Neural cell (in vitro differentiated cells): ENCODE data around the gene KCNH2. TPM values are rescaled to one million over a fixed set of nuclear protein-coding genes. Genes with fewer than 3 reads are reported as not detected.

Source experiments
- H2AFZ ChIP-seq: fragments of 200-600, 300-800 bp; sonication (generic), shearing (Covaris generic); 2 replicates; pipeline ENCODE4 v1.6.0; 2014; ENCODE audit warnings: low read depth, mild to moderate bottlenecking, antibody characterized with exemption, low read length, moderate library complexity
- H3F3A ChIP-seq: fragments of 200-600 bp; shearing (Covaris generic); 2 replicates; pipeline ENCODE4 v1.6.1; 2016; ENCODE audit warnings: mild to moderate bottlenecking, moderate library complexity, mixed read lengths, antibody characterized with exemption, low read length; ENCODE audit not compliant: insufficient read depth, poor library complexity, severe bottlenecking
- H3K27ac ChIP-seq: fragments of 200-600, 300-800 bp; sonication (generic), shearing (Covaris generic); 2 replicates; pipeline ENCODE4 v1.5.1; 2014; ENCODE audit warnings: mild to moderate bottlenecking, low read length, moderate library complexity
- H3K27me3 ChIP-seq: fragments of 300-800, 200-600 bp; sonication (generic), shearing (Covaris generic); 2 replicates; pipeline ENCODE4 v1.6.0; 2014; ENCODE audit warnings: mild to moderate bottlenecking, low read depth, low read length, moderate library complexity; ENCODE audit not compliant: insufficient read depth
- H3K36me3 ChIP-seq: fragments of 300-800, 200-600 bp; sonication (generic), shearing (Covaris generic); 2 replicates; pipeline ENCODE4 v1.5.1; 2014; ENCODE audit warnings: mild to moderate bottlenecking, antibody characterized with exemption, low read length, moderate library complexity; ENCODE audit not compliant: insufficient read depth
- H3K4me2 ChIP-seq: fragments of 300-800, 200-600 bp; sonication (generic), shearing (Covaris generic); 2 replicates; pipeline ENCODE4 v1.6.0; 2014; ENCODE audit warnings: mild to moderate bottlenecking, low read length
- H3K4me3 ChIP-seq: fragments of 300-800, 200-600 bp; sonication (generic), shearing (Covaris generic); 2 replicates; pipeline ENCODE4 v1.5.1; 2014; ENCODE audit warnings: mild to moderate bottlenecking, low read length, moderate library complexity
- H3K79me2 ChIP-seq: fragments of 200-600 bp; shearing (Covaris generic); replicated peaks from 2 replicates; pipeline ENCODE4 v1.6.0; 2014; ENCODE audit warnings: mild to moderate bottlenecking, low read length, moderate library complexity; ENCODE audit not compliant: insufficient read depth
- H3K9ac ChIP-seq: fragments of 300-800, 200-600 bp; sonication (generic), shearing (Covaris generic); 2 replicates; pipeline ENCODE4 v1.6.1; 2016; ENCODE audit warnings: mild to moderate bottlenecking, low read length, mixed read lengths
- H3K9me2 ChIP-seq: fragments of 200-600 bp; shearing (Covaris generic); 2 replicates; pipeline ENCODE4 v1.6.1; 2016; ENCODE audit warnings: mild to moderate bottlenecking, low read length, mixed read lengths; ENCODE audit not compliant: insufficient read depth
- H3K9me3 ChIP-seq: fragments of 200-600, 300-800 bp; sonication (generic), shearing (Covaris generic); 2 replicates; pipeline ENCODE4 v1.6.1; 2016; ENCODE audit warnings: mild to moderate bottlenecking, mixed run types, low read length, moderate library complexity, mixed read lengths
- H4K20me1 ChIP-seq: fragments of 200-600 bp; shearing (Covaris generic); 2 replicates; pipeline ENCODE4 v1.6.1; 2016; ENCODE audit warnings: mild to moderate bottlenecking, mixed run types; ENCODE audit not compliant: insufficient read depth
- EP300 ChIP-seq: fragments of 450-650 bp; conservative IDR thresholded peaks from 2 replicates; pipeline ENCODE4 v1.6.1; 2014; ENCODE audit warnings: antibody characterized with exemption, mild to moderate bottlenecking, moderate library complexity; ENCODE audit not compliant: poor library complexity, severe bottlenecking
- EZH2 ChIP-seq: fragments of 200-600, 300-800 bp; shearing (Covaris generic), sonication (generic); IDR thresholded peaks from 2 replicates; pipeline ENCODE4 v1.6.1; 2014; ENCODE audit warnings: antibody characterized with exemption, low read length, borderline replicate concordance, mild to moderate bottlenecking; ENCODE audit not compliant: insufficient read depth, poor library complexity, severe bottlenecking
- MXI1 ChIP-seq: fragments of 450-650 bp; conservative IDR thresholded peaks from 2 replicates; pipeline ENCODE4 v1.6.1; 2014; ENCODE audit warnings: antibody characterized with exemption, mild to moderate bottlenecking; ENCODE audit not compliant: poor library complexity, severe bottlenecking
- POLR2AphosphoS5 ChIP-seq: IDR thresholded peaks from 2 replicates; pipeline ENCODE4 v1.6.1; 2012
- RAD21 ChIP-seq: fragments of 450-650 bp; conservative IDR thresholded peaks from 2 replicates; pipeline ENCODE4 v1.6.1; 2014; ENCODE audit warnings: antibody characterized with exemption, mild to moderate bottlenecking, moderate library complexity
- REST ChIP-seq: IDR thresholded peaks from 2 replicates; pipeline ENCODE4 v1.6.1; 2012; ENCODE audit warnings: borderline replicate concordance
- SMC3 ChIP-seq: fragments of 450-650 bp; conservative IDR thresholded peaks from 2 replicates; pipeline ENCODE4 v1.6.1; 2014; ENCODE audit warnings: antibody characterized with exemption, mild to moderate bottlenecking, moderate library complexity; ENCODE audit not compliant: poor library complexity
- TAF1 ChIP-seq: IDR thresholded peaks from 2 replicates; pipeline ENCODE4 v1.6.1; 2012; ENCODE audit warnings: low read depth
- polyA plus RNA-seq: library from polyadenylated mRNA; depleted of rRNA; stranded (reverse); fragments of >200 nt; gene quantifications from 2 replicates; pipeline ENCODE4 v1.2.3, GENCODE V29; 2014
- TF ChIP-seq, protein P1 (sequence below): fragments of 450-650 bp; IDR thresholded peaks from 2 replicates; pipeline ENCODE4 v1.5.1; 2014; ENCODE audit warnings: antibody characterized with exemption, mild to moderate bottlenecking, moderate library complexity; ENCODE audit not compliant: poor library complexity, severe bottlenecking

The KCNH2 gene
- polyA plus RNA-seq, 1 donor from 2014 or later, result 24.4 TPM

- H3K4me3 ChIP-seq, result no peak overlapping the region
Observed at GRCh38 chr7:151011097-151011409, 32.9 kb upstream of the KCNH2 start.

DNA sequence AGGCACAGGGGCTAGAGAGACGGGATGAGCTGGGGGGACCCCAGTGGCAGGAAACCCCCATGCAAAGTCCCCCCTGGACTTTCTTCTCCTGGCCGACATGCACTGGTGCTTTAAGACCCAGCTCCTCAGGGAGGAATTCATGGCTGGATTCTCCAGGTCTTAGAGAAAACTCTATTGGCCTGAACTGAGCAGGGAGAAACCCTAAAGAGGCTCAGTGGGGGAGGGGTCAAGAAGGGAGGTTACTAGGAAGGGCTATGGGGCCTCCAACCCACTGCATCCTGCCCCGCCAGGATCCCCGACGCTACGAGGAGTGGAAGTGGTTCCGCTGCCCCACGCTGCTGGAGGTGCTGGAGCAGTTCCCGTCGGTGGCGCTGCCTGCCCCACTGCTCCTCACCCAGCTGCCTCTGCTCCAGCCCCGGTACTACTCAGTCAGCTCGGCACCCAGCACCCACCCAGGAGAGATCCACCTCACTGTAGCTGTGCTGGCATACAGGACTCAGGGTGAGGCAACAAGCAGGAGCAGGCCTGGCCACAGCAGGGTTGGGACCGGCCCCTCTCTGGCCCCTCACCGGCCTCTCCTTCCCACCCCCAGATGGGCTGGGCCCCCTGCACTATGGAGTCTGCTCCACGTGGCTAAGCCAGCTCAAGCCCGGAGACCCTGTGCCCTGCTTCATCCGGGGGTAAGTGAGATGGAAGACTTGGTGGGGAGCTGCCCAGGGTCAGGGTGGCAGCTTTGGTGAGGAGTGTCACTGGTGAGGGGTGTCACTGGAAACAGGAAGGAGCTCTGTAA lies 32.4 kb upstream of the KCNH2 start:
- H3K9me3 ChIP-seq, result no peaks in the 10 kb centered on the region
- no peaks in the 10 kb centered on the region for H3K36me3 ChIP-seq
- H3K4me2 ChIP-seq, result no peak overlapping the region
- no peak overlapping the region for H3K9ac ChIP-seq
- H4K20me1 ChIP-seq, result no peaks in the 10 kb centered on the region
- H3K27ac ChIP-seq, result no peak overlapping the region
- H3K9me2 ChIP-seq, result no peaks in the 10 kb centered on the region
- no peaks in the 10 kb centered on the region for H3F3A ChIP-seq
- no peaks in the 10 kb centered on the region for H3K79me2 ChIP-seq
- no peak overlapping the region for H2AFZ ChIP-seq
- H3K4me3 ChIP-seq, result no peak overlapping the region
- no peaks in the 10 kb centered on the region for H3K27me3 ChIP-seq
- TF ChIP-seq RAD21 (no peak), TAF1 (no peak), SMC3 (no peak), EZH2 (no peak), POLR2AphosphoS5 (no peak), MXI1 (no peak), EP300 (no peak)
- TF ChIP-seq, protein P1, sequence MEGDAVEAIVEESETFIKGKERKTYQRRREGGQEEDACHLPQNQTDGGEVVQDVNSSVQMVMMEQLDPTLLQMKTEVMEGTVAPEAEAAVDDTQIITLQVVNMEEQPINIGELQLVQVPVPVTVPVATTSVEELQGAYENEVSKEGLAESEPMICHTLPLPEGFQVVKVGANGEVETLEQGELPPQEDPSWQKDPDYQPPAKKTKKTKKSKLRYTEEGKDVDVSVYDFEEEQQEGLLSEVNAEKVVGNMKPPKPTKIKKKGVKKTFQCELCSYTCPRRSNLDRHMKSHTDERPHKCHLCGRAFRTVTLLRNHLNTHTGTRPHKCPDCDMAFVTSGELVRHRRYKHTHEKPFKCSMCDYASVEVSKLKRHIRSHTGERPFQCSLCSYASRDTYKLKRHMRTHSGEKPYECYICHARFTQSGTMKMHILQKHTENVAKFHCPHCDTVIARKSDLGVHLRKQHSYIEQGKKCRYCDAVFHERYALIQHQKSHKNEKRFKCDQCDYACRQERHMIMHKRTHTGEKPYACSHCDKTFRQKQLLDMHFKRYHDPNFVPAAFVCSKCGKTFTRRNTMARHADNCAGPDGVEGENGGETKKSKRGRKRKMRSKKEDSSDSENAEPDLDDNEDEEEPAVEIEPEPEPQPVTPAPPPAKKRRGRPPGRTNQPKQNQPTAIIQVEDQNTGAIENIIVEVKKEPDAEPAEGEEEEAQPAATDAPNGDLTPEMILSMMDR, result no peak

More at GRCh38 chr7:151011097-151011409, 32.9 kb upstream of the KCNH2 start:
- Histone ChIP-seq H3K4me2 (no peak overlapping the region), H3K9me2 (no peaks in the 10 kb centered on the region), H3K27ac (no peak overlapping the region), H3K9me3 (no peaks in the 10 kb centered on the region), H3K9ac (no peak overlapping the region), H3F3A (no peaks in the 10 kb centered on the region), H4K20me1 (no peaks in the 10 kb centered on the region), H2AFZ (no peak overlapping the region), H3K36me3 (no peaks in the 10 kb centered on the region), H3K79me2 (no peaks in the 10 kb centered on the region), H3K27me3 (no peaks in the 10 kb centered on the region)
- TF ChIP-seq, protein P1, result no peak
- TF ChIP-seq TAF1 (no peak), REST (no peak), SMC3 (no peak), MXI1 (no peak), RAD21 (no peak), EP300 (no peak), POLR2AphosphoS5 (no peak), EZH2 (no peak)
